Measurements from ENCODE around the gene OPTC.
A peak's percentile ranks its signal among the peaks of the same experiment; 100 is the strongest.
"Not testable (repeated sequence)": the region's sequence is repeated elsewhere in the genome, so short reads cannot be mapped to it uniquely, and the experiment has no call there.

The OPTC gene, protein sequence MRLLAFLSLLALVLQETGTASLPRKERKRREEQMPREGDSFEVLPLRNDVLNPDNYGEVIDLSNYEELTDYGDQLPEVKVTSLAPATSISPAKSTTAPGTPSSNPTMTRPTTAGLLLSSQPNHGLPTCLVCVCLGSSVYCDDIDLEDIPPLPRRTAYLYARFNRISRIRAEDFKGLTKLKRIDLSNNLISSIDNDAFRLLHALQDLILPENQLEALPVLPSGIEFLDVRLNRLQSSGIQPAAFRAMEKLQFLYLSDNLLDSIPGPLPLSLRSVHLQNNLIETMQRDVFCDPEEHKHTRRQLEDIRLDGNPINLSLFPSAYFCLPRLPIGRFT

DNA sequence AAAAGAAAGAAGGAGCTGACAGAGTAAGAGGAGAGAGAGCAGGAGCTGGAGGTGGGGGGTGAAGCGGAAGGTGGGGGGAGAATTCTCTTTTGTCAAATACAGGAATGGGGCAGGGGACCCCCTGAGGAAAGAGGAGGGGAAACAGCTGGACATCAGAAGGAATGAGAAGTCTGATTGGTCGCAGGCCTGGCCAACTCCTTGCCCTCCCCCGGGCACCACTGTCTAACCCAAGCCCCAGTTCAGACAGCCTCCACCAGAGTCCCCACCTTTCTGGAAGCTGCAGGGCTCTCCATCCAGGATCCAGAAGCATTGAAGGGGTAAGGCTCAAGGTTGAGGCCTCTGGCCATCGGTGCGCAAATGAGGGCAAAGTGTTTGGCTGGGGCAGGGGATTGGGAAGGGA is at the start of gene OPTC:
Gene OPTC, plus strand, starts transcription at position 253 of the 400 bp plus-strand sequence. CDS start 1,853 bp downstream, outside the sequence.
- DNase-seq (ENCODE audit: low spot score) = no peak

DNA sequence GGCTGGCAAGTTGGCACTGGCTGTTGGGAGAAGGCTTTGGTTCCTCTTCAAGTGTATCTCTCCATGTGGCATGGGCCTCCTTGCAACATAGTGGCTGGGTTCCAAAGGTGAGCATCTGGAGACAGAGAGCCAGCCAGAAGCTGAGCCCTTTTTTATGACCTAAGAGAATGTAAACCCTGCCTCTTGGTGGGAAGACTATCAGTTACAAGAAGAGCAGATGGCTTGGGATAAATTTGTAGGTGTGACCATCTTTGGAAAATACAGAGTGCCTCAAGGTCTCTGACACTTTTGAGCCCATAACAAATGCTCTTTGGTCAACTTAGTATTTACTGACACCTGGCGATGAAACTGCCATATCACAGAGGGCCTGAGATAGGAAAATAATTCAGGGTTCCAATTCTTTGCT is 49.8 kb upstream of the OPTC start:
- no peak for DNase-seq (ENCODE audit: low spot score)

DNA sequence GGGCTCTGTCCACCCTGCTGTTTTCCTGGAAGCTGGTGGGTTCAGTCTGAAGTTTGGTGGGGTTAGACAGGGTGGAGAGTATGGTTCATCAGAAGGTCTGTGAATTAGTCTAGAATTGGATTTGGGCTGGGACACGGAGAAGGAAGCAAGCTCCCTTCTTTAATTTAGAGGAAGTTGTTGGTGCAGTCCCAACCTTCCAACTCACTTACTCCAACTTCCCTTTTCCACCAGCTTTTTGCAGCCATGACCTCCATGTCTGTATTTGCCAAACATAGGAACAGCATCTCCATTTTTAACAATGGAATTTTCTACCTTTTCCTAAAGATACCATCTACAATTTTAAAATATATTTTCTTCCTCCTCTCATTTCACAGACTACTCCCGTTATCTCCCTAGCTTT is 46.8 kb upstream of the OPTC start:
- no peak for DNase-seq (ENCODE audit: low spot score)

DNA sequence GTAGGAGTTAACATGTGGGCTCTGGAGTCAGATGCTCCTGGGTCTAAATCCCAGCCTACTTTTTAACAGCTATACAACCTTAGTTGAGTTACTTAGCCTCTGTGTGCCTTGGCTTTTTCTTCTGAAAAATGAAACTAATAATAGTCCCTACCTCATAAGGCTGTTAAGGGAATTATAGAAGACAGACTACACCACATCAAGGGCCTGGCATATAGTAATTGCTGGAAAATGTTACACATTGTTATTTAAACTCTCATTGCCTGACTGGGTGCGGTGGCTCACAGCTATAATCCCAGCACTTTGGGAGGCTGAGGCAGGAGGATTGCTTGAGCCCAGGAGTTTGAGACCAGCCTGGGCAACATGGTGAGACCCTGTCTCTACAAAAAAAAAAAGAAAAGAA is 46.4 kb upstream of the OPTC start:
- not testable (repeated sequence) for DNase-seq (ENCODE audit: low spot score)

DNA sequence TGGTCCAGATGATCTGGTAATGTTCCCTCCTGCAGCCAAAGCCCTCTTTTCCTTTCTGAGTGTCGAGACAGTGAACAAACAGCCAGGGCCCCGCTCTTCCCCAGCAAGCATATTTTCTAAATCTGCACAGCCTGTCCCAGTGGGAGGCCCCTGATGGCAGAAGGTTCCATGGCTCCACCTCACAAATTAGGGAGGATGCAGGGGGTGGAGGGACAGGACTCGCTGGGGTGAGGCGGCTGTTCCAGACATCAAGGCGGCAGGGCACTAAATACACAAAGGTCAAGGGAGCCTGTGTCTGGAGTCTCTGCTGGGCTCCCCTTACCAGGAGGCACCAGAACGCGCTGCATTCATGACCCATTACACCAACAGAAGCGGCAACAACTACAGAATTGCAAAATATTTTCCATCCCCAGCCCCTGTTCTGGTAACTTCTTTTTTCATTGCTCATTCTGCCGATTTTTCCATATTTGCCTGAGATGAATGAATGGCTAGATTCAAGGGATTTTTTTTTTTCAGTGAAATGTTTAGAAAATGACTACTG is 45.4 kb upstream of the OPTC start:
- DNase-seq (ENCODE audit: low spot score) = peak; percentile 45

DNA sequence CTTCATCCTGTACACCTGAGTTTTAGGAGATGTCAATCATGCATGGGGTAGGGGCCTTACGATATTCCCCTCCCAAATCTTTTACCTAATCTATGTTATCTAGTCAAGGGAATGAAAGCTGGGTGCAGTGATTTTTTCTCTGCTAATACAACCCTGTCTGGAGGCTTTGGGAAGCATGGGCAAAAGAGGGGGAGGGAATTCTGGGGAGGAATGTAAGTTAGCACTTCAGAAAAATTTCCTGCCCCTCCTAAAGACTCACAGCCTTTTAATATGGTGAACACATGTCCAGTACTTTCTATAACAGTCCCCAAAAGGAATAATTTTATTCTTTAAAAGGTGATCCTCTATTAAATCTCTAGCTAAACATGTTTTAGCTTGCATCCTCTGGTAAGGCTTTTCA is 44.0 kb upstream of the OPTC start:
- peak; percentile 46 for DNase-seq (ENCODE audit: low spot score)

DNA sequence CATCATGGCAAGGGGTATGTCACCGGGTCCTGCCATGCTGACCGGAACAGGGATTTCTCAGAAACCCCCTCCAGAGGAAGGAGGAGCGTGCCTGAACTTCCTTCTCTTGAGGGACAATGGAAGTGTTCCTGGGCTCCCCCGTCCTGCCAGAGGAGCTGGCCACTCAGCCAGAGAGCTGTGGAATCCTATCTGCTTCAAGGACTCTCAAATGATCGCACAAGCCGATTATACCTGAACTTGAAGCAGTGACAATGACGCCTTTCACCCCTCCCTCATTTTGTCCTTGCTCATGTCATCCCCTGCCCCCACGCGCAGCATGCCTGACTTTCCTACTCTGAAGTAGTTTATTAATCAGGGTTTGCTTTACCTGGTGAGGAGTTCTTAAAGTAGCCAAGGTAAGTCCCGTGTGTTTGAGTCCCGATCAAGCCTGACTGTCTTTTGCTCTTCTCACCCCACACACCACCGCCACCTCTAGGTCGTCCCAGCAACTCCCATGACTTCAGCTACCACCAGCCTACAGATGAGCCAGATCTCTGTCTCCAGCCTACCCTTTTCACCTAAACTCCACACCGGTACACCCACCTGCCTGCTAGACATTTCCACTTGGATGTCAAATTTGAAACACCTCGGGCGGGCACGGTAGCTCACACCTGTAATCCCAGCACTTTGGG is 43.3 kb upstream of the OPTC start:
- no peak for DNase-seq (ENCODE audit: low spot score)

DNA sequence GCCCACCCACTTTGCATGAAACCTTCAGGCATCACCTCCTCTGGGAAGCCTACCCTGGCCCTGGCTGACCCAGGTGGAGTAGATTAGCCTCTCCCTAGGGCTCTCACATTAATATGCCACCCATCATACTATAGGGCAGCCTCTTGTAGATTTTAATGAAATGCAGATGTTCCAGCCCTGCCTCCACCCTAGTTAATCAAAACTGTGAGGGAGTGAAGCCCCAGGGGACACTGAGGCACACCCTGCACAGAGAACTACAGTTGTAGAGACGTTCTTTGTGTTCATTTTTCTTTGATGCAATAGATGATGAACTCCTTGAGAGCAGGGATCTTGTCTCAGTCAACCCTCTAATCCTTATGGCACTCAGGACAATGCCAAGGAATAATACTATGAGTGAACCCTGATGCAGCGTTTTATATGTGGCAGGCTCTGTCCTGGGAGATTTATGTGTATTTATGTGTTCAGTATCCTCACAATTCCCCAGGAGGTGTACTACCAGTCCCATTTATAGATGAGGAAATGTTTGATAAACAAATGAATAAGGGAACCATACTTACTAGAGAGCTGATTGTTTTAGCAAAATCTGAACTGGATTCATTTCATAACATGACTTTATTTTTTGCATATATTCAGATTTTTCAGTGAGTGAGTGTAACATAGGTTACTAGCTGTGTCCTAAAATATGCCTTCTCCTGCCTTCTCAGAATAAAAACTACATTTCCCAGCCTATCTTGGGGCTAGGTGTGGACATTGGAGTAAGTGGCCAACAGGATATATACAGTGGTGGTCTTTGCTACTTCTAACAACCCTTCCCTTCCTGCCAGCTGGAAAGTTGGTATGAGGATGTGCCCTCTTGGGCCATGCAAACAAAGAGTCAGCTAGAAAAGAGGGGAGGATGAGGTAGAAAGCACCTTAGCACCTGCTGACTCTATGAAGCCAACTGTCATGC is 41.8 kb upstream of the OPTC start:
- no peak for DNase-seq (ENCODE audit: low spot score)

DNA sequence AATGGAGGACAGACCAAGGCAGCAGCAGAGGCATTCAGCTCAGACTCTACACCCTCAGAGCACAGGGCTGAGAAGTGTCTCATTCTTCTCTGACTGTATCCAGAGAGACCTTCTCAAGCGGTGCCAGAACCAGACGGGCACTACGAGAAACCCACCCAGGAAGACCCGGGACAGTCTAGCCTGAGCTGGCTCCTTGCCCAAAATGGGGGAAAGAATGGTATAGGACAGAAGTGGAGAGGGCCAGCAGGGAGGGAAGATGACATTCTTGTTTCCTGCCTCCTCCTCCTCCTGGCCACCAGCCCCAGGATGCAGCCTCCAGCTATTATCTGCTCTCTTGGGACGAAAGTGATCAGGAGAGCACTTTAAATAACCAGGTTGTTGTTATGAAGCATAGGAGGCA is 40.9 kb upstream of the OPTC start:
- DNase-seq (ENCODE audit: low spot score) = no peak

DNA sequence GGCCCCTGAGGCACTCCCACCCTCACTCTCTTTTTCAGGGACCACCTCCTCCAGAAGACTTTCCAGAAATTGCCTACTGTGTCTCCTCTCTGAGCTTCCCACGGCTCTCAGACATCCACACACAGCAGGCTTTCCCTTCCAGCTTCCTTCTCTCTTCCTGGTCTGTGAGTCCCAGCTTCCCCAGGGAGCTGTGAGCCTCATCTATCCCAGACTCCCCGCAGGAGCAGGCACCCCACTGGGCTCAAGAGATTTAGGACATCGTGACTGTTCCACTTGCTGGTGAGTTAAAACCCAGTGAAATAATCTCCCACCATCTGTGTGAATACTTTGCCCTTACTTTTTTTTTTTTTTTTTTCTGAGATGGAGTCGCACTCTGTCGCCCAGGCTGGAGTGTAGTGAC is 40.3 kb upstream of the OPTC start:
- no peak for DNase-seq (ENCODE audit: low spot score)

DNA sequence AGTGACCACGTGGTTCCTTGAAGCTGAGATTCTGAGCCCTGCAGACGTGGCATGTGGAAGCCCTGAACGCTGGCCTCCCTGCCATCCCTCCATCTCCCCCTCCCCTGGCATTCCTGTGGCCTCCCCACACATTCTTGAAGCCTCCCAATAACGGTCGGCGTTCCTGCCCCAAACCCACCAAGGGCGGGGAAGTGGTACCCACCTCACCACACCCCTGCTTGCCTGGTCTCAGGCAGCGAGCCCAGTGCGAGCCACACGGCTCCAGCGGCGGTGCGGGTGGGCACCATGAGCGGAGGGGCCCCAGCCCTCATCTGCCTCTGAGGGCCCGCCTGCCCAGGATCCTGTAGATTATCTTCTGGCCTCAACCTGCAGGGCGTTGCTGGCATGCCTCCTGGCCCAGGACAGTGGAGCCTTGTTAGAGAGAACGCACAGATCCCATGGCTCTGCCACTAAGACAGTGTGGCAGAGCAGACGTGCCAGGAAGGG is 38.9 kb upstream of the OPTC start:
- DNase-seq (ENCODE audit: low spot score) = no peak

DNA sequence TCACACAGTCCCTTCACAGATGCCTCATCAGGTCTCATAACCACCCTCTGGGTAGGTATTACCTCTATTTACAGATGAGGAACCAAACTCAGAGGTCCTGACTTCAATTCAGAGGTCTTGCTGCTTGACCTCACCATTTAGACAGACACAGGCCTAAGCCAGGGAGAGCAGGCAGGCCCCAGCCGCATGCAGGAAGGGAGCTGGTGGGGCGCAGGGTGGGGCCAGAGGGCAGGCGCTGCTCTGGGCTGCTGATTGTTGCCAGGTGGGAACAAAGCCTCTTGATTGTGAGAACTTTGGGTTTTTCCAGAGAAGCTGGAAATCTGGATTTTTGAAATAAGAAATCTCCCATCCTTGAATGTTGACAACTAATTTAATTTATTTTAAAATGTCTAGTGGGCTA is 38.2 kb upstream of the OPTC start:
- DNase-seq (ENCODE audit: low spot score) = no peak

DNA sequence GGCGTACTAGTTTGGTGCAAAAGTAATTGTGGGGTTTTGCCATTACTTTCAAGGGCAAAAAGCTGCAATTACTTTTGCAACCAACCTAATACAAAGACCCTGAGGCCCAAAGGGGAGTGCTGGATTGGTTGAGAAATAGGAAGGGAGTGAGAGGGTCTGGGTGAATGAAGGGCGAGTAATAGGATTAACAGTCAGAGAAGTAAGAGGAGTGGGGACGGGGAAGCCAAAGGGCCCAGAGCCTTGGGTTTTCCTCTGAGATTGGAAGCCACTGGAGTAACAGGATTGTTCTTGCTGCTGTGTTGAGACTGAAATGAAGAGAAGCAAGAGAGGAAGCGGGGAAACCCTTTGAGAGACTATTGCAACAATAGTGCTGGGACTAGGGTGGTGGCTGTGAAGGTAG is 37.4 kb upstream of the OPTC start:
- no peak for DNase-seq (ENCODE audit: low spot score)

DNA sequence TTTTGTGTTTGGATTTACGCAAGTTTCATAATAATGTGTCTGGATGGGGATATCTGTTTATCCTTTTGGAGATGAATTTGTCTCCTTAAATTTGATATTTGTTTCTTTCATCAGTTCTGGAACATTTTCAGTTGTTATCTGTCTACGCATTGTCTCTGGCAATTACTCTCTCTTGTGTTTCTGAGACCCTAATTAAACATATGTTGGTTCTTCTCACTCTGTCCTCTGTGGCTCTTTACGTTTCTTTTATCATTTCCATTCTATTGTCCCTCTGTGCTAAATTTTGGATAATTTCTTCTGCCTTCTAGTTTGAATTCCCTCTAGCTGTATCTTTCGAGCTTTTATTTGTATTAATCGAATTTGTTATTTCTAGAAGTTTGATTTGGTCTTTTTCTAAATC is 35.9 kb upstream of the OPTC start:
- DNase-seq (ENCODE audit: low spot score) = no peak

DNA sequence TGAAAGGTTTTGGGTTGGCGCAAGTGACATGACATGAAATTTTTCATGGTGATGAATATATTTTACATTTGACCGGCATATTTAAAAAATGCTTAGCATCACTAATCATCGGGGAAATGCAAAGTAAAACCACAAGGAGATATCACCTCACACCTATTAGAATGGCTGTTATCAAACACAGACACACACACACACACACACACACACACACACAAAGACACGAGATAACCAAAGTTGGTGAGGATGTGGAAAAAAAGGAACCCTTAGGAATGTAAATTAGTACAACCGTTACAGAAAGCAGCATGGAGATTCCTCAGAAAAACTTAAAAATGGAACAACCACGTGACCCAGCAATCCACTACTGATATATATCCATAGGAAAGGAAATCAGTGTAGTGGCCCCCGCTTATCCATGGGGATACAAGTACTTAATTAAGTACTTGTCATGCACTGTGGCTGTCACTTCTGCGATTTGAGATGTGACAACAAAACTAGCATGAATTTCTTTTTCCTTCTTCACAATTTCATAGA is 34.2 kb upstream of the OPTC start:
- no peak for DNase-seq (ENCODE audit: low spot score)

DNA sequence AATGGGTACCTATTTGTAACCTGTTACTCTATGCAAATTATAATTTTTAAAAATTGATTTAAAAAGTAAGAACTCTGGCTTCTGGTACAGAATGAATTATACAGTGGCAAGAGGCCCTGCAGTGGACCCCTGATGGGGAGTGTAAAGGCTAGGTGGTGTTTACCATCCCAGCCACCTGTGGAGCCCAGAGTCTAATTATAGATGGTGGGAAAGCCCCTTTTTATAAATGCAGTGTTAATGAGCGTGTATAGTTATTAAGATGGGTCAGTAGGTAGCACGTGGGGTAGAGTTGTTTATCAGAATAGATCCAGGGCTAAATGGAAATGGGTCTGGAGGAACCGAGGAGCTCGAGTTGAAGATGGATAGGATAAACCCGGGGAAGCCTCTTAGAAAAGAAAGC is 32.2 kb upstream of the OPTC start:
- DNase-seq (ENCODE audit: low spot score) = no peak

DNA sequence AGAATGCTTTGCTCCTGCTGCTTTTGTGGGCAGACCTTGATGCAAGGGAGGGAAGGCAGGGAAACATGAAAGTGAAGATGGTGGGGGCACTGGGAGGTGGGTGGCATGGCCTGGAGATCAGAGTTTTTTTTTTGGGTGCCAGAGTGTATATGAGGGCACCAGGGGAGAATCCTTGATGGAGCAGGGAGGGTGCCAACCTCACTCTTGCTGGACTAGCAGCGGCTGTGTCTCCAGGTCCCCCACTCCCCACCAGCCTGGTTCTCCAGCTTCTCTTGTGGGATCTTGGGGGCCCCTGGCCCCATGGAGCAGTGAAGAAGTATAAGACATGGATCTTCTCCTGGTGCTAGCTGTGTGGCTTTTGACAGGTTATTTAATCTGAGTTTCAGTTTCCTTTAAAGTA is 31.8 kb upstream of the OPTC start:
- DNase-seq (ENCODE audit: low spot score) = no peak

DNA sequence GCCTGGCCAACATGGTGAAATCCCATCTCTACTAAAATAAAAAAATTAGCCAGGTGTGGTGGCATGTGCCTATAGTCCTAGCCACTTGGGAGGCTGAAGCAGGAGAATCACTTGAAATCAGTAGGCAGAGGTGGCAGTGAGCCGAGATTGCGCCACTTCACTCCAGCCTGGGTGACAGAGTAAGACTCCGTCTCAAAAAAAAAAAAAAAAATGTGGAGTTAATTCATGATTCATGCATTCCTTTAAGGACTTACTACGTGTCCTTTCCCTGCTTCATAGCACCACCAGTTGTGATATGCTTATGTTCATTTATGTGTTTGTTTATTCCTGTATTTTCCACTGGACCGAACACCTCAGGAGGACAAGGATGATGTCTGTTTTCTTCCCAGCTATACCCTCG is 31.1 kb upstream of the OPTC start:
- DNase-seq (ENCODE audit: low spot score) = peak; percentile 83

DNA sequence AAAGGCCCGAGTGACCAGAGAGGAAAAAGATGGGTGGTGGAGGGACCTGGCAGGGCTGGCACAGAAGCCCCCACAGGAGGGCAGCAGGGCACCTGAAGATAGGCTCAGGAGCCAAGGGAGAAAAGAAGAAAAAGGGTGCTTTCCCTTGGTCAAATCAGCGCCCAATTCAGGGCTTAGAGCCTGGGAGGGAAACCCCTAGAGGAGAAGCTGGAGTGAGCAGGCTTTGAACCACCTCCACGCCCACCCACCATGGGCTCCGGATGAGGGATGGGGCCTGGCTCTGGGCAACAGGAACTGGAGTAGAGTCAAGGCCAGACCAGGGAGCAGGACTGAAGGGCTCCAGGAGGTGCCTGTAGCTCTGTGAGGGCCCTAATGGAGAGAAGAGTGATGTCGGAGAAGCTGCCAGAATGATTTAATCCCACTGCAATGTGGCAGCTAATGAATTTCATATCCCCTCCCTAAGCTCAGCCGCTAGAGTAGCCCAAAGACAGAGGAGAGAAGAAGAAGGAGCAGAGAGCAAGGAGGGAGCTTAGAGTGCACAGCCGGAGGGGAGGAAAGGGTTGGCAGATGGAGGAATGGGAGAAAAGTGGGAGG is 30.4 kb upstream of the OPTC start:
- DNase-seq (ENCODE audit: low spot score) = no peak

DNA sequence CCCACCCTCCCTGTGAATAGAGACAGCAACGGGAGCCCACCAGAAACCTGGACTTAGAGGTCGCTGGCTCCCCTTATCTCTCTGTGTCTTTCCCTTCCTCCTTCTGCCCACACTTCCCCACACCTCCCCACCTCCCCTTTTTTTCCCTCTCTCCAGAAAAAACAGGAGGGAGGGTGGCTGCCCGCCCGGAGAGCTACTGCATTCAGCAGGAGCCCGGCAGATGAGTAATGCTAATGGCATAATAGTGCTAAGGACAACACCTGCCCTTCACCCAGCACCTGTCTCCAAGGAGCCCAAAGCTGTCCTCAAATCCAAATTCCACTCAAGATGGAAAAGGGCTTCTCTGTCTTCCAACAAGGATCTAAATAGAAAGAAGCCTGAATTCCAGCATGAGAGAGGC is 29.7 kb upstream of the OPTC start:
- no peak for DNase-seq (ENCODE audit: low spot score)

DNA sequence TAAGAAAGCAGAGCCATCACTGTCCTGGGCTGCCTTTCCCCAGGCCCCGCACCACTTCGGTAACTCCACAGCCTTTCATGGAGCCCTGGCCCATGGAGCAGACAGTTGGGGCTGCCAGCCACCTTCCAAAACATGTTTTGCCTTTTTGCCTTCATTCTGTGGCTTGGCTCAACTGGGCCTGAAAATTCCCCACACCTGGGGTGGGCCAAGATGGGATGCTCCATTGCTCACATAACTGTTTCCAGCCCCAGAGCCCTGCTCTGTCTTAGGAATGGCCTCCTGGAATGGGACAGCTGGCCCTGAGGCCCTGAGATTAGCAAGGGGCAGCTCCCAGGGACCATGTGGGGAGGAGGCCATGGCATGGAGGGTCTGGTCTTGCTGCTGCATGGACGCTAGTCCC is 29.2 kb upstream of the OPTC start:
- DNase-seq (ENCODE audit: low spot score) = no peak
